ENCODE measurements around the gene P2RY1.
A peak's percentile ranks its signal among the peaks of the same experiment; 100 is the strongest.

P2RY1 gene

DNA sequence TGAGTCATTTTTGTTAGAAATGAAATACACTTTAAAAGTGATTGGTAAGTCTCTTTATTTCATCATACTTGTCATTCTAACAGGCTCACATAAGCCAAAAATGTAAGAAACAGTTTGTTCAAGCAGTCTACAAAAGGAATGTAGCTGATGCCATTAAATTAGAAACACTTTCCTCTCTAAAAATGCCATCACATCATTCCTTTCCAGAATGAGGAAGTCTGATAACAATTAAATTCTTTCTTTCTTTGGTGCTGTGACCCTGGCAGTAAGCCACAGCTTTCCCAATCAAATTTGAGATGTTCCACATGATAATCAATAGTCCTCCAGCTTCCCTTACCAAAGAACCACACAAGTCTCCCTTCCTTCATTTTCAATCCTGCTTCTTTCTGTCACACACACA lies 9.4 kb upstream of the P2RY1 start:
- DNase-seq (ENCODE audit: low read depth): peak; percentile 6
- Histone ChIP-seq H3K9me3 (ENCODE audit: control insufficient read depth, low read length) (no peaks in the 10 kb centered on the region), H3K27me3 (replicated peaks; ENCODE audit: control insufficient read depth, insufficient read depth, low read length) (no peaks in the 10 kb centered on the region), H3K4me3 (ENCODE audit: low read length) (no peak overlapping the region), H3K9ac (ENCODE audit: low read length) (no peak overlapping the region), H3K36me3 (ENCODE audit: control insufficient read depth, insufficient read depth, low read length, severe bottlenecking) (no peaks in the 10 kb centered on the region), H3K4me1 (ENCODE audit: control insufficient read depth, insufficient read depth, low read length) (peaks cover 21% of the 10 kb centered on the region)

DNA sequence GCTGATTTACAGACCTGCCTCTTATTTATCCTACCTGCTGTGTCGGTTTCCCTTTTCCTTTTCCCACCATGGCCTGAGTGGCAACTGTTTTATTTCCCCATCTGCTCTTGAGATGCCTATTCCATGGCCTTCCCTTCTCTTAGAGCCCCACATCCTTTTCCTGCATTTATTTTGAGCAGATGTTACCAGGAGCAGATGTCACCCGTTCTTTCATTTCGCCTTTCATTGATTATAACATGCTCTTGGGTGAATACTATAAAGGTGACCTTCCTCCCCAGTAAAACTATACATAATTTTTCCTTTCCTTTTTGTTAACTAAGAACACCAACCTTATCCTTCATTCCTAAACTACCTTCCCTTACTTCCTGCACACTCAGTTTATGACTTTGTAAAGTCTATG lies 8.5 kb upstream of the P2RY1 start:
- Histone ChIP-seq H3K4me3 (ENCODE audit: low read length) (no peak overlapping the region), H3K9ac (ENCODE audit: low read length) (no peak overlapping the region), H3K4me1 (ENCODE audit: control insufficient read depth, insufficient read depth, low read length) (peaks cover 21% of the 10 kb centered on the region), H3K27me3 (replicated peaks; ENCODE audit: control insufficient read depth, insufficient read depth, low read length) (no peaks in the 10 kb centered on the region), H3K36me3 (ENCODE audit: control insufficient read depth, insufficient read depth, low read length, severe bottlenecking) (no peaks in the 10 kb centered on the region), H3K9me3 (ENCODE audit: control insufficient read depth, low read length) (no peaks in the 10 kb centered on the region)
- DNase-seq (ENCODE audit: low read depth): no peak

DNA sequence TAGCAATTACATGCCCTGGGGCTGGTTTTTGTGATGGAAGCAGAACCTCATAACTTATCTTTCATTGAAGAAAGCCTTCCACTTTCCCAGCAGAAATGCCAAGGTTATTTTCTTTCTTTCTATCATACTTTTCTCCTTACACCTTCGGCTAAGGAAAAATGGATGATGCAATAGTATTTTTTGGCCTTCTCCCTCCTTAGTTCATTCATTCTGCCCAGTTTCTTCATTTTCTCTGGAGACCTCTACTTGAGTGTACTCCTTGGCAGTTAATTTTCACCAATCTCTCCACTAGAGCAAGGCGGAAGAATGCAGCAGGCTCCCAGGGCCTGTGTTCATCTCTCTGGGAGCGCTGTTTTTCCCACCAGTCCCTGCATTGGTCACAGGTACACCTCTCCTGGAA lies 7.6 kb upstream of the P2RY1 start:
- peaks cover 21% of the 10 kb centered on the region for H3K4me1 ChIP-seq (ENCODE audit: control insufficient read depth, insufficient read depth, low read length)
- H3K9ac ChIP-seq (ENCODE audit: low read length): no peak overlapping the region
- H3K36me3 ChIP-seq (ENCODE audit: control insufficient read depth, insufficient read depth, low read length, severe bottlenecking): no peaks in the 10 kb centered on the region
- H3K27me3 ChIP-seq (replicated peaks; ENCODE audit: control insufficient read depth, insufficient read depth, low read length): no peaks in the 10 kb centered on the region
- no peak overlapping the region for H3K4me3 ChIP-seq (ENCODE audit: low read length)
- H3K9me3 ChIP-seq (ENCODE audit: control insufficient read depth, low read length): no peaks in the 10 kb centered on the region
- DNase-seq (ENCODE audit: low read depth): no peak

DNA sequence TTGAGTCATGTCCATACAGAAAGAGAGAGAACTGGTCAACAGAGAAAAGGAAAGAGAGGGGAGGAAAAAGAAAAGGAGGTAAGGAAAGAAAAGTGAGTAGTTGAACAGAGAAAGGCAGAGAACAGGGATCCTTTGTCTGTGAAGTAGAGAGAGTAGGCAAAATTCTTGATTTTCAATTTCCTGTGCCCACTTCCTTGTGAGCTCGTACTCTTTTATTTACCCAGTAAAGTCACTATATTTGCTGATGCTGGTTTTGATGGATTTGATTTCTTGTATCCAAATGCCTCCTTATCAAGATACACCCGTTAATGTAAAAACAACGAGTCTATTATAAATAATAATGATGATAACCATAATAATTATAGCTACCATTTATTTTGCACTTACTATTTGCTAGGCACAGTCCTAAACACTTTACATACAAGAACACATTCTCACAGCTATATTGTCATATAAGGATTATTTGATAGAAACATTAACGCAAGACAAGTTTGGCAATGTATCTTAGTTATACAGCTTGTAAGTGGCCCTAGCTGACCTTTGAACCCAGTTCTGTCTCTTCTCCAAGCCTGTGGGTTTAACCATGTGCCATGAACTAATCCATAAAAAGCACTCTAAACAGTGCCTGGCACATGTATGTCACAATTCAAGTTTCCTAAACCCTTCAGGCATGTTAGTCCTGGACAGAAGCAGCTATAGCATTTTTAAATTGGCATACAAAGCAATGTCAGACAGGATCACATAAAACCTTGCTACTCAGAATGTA lies 6.7 kb upstream of the P2RY1 start:
- DNase-seq (ENCODE audit: low read depth): no peak
- Histone ChIP-seq H3K4me3 (ENCODE audit: low read length) (no peak overlapping the region), H3K4me1 (ENCODE audit: control insufficient read depth, insufficient read depth, low read length) (peaks cover 21% of the 10 kb centered on the region), H3K36me3 (ENCODE audit: control insufficient read depth, insufficient read depth, low read length, severe bottlenecking) (no peaks in the 10 kb centered on the region), H3K9me3 (ENCODE audit: control insufficient read depth, low read length) (no peaks in the 10 kb centered on the region), H3K27me3 (replicated peaks; ENCODE audit: control insufficient read depth, insufficient read depth, low read length) (no peaks in the 10 kb centered on the region), H3K9ac (ENCODE audit: low read length) (no peak overlapping the region)

DNA sequence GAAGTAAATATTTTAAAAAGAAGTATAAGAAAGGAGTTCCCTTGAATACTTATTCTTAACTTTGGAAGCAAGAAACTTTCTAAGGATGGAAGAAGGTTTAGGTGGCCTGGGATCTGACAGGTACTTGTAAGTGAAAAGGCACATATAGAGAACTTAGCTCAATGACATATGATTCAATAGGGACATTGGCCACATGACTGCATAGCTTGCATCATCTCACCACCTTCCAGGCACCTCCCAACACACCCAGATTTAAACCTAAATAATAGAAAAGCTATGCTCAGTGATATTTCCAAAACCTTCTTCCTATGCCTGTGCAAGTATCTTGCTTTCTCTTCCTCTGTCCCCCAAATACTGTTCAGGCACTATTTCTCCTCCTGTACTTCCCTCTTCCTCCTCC lies 4.7 kb upstream of the P2RY1 start:
- no peaks in the 10 kb centered on the region for H3K9me3 ChIP-seq (ENCODE audit: control insufficient read depth, low read length)
- no peak overlapping the region for H3K9ac ChIP-seq (ENCODE audit: low read length)
- H3K4me1 ChIP-seq (ENCODE audit: control insufficient read depth, insufficient read depth, low read length): peaks cover 17% of the 10 kb centered on the region
- no peak overlapping the region for H3K4me3 ChIP-seq (ENCODE audit: low read length)
- H3K36me3 ChIP-seq (ENCODE audit: control insufficient read depth, insufficient read depth, low read length, severe bottlenecking): no peaks in the 10 kb centered on the region
- no peak for DNase-seq (ENCODE audit: low read depth)
- H3K27me3 ChIP-seq (replicated peaks; ENCODE audit: control insufficient read depth, insufficient read depth, low read length): no peaks in the 10 kb centered on the region

DNA sequence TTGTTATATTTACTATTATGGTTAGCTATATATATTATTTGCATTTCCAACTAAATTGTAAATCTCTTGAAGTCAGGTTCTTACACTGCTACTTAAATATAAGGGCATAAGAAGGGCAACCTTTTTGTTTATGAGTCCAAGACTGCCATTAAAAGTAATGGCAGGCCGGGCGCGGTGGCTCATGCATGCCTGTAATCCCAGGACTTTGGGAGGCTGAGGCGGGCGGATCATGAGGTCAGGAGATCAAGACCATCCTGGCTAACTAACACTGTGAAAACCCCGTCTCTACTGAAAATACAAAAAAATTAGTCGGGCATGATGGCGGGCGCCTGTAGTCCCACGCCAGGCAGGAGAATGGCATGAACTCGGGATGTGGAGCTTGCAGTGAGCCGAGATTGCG lies 2.9 kb upstream of the P2RY1 start:
- no peaks in the 10 kb centered on the region for H3K9me3 ChIP-seq (ENCODE audit: control insufficient read depth, low read length)
- no peak overlapping the region for H3K9ac ChIP-seq (ENCODE audit: low read length)
- no peak for DNase-seq (ENCODE audit: low read depth)
- H3K27me3 ChIP-seq (replicated peaks; ENCODE audit: control insufficient read depth, insufficient read depth, low read length): peaks cover 11% of the 10 kb centered on the region
- H3K4me3 ChIP-seq (ENCODE audit: low read length): no peak overlapping the region
- peaks cover 14% of the 10 kb centered on the region for H3K4me1 ChIP-seq (ENCODE audit: control insufficient read depth, insufficient read depth, low read length)
- H3K36me3 ChIP-seq (ENCODE audit: control insufficient read depth, insufficient read depth, low read length, severe bottlenecking): no peaks in the 10 kb centered on the region

DNA sequence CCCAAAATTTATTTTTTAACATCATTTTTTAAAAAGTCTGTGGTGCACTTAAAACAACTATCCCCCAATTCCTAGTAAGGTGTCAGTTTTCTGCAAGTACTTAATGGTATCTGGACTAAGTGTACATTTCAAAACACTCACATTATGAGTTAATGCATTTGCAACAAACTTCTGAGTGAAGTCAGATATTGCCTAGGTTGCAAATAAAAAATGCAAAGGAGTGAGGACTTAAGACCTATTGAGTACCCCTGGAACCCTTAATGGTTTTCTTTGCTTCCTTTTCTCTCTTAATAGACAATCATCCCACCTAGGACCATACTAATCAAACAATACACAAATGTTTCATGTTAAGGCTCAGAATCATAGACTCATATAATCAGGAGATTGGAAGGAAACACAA lies 1.8 kb upstream of the P2RY1 start:
- H3K9me3 ChIP-seq (ENCODE audit: control insufficient read depth, low read length): no peaks in the 10 kb centered on the region
- H3K9ac ChIP-seq (ENCODE audit: low read length): no peak overlapping the region
- H3K27me3 ChIP-seq (replicated peaks; ENCODE audit: control insufficient read depth, insufficient read depth, low read length): peaks cover 11% of the 10 kb centered on the region
- no peak for DNase-seq (ENCODE audit: low read depth)
- H3K4me1 ChIP-seq (ENCODE audit: control insufficient read depth, insufficient read depth, low read length): peaks cover 6% of the 10 kb centered on the region
- no peak overlapping the region for H3K4me3 ChIP-seq (ENCODE audit: low read length)
- no peaks in the 10 kb centered on the region for H3K36me3 ChIP-seq (ENCODE audit: control insufficient read depth, insufficient read depth, low read length, severe bottlenecking)

DNA sequence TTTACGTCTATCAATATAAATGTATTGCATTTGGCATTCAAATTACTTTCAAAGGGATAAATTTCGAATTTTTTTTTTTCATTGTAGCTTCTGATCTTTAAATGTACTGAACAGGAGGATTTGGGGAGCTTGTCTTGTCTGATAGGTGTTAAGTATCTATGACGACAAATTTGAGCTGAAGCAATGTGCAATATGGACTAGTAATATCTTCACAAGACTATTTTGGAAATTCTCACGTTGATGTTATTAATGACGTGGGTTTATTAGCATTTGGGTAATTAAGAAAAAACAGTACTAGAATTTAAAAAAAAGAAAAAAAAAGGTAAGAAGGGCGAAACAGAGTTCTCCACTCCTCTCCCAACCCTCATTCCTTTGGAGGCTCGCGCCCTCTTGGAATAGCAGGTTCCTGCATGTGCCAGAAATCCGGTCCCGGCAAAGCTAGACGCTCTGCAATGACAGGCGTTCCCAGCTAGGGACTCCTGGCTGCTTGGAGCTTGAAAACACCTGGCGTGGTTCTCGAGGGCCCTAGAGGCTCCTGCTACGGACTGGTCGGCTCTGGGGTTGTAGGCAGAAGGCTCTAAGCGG lies 648 bp upstream of the P2RY1 start:
- no peaks in the 10 kb centered on the region for H3K36me3 ChIP-seq (ENCODE audit: control insufficient read depth, insufficient read depth, low read length, severe bottlenecking)
- no peak for DNase-seq (ENCODE audit: low read depth)
- H3K9me3 ChIP-seq (ENCODE audit: control insufficient read depth, low read length): no peaks in the 10 kb centered on the region
- H3K4me1 ChIP-seq (ENCODE audit: control insufficient read depth, insufficient read depth, low read length): peaks cover 6% of the 10 kb centered on the region
- peaks cover 11% of the 10 kb centered on the region for H3K27me3 ChIP-seq (replicated peaks; ENCODE audit: control insufficient read depth, insufficient read depth, low read length)
- peak overlapping the region; percentile 83 for H3K9ac ChIP-seq (ENCODE audit: low read length)
- peak overlapping the region; percentile 96 for H3K4me3 ChIP-seq (ENCODE audit: low read length)

DNA sequence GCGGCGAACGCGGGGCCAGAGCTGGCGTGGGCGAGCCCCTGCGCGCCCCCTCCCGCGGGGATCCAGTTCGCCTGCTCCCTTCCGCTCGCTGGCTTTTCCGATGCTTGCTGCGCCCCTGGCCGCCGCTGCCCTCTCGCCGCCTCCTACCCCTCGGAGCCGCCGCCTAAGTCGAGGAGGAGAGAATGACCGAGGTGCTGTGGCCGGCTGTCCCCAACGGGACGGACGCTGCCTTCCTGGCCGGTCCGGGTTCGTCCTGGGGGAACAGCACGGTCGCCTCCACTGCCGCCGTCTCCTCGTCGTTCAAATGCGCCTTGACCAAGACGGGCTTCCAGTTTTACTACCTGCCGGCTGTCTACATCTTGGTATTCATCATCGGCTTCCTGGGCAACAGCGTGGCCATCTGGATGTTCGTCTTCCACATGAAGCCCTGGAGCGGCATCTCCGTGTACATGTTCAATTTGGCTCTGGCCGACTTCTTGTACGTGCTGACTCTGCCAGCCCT lies 721 bp downstream of the P2RY1 start:
- peak overlapping the region; percentile 83 for H3K9ac ChIP-seq (ENCODE audit: low read length)
- peaks cover 11% of the 10 kb centered on the region for H3K27me3 ChIP-seq (replicated peaks; ENCODE audit: control insufficient read depth, insufficient read depth, low read length)
- peak overlapping the region; percentile 96 for H3K4me3 ChIP-seq (ENCODE audit: low read length)
- peaks cover 6% of the 10 kb centered on the region for H3K4me1 ChIP-seq (ENCODE audit: control insufficient read depth, insufficient read depth, low read length)
- no peak for DNase-seq (ENCODE audit: low read depth)
- H3K36me3 ChIP-seq (ENCODE audit: control insufficient read depth, insufficient read depth, low read length, severe bottlenecking): no peaks in the 10 kb centered on the region
- H3K9me3 ChIP-seq (ENCODE audit: control insufficient read depth, low read length): no peaks in the 10 kb centered on the region

DNA sequence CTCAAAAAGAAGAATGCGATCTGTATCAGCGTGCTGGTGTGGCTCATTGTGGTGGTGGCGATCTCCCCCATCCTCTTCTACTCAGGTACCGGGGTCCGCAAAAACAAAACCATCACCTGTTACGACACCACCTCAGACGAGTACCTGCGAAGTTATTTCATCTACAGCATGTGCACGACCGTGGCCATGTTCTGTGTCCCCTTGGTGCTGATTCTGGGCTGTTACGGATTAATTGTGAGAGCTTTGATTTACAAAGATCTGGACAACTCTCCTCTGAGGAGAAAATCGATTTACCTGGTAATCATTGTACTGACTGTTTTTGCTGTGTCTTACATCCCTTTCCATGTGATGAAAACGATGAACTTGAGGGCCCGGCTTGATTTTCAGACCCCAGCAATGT lies 1.3 kb downstream of the P2RY1 start:
- Histone ChIP-seq H3K27me3 (replicated peaks; ENCODE audit: control insufficient read depth, insufficient read depth, low read length) (peaks cover 11% of the 10 kb centered on the region), H3K4me3 (ENCODE audit: low read length) (peak overlapping the region; percentile 96), H3K36me3 (ENCODE audit: control insufficient read depth, insufficient read depth, low read length, severe bottlenecking) (no peaks in the 10 kb centered on the region), H3K9ac (ENCODE audit: low read length) (peak overlapping the region; percentile 83), H3K4me1 (ENCODE audit: control insufficient read depth, insufficient read depth, low read length) (peaks cover 6% of the 10 kb centered on the region), H3K9me3 (ENCODE audit: control insufficient read depth, low read length) (no peaks in the 10 kb centered on the region)
- no peak for DNase-seq (ENCODE audit: low read depth)

DNA sequence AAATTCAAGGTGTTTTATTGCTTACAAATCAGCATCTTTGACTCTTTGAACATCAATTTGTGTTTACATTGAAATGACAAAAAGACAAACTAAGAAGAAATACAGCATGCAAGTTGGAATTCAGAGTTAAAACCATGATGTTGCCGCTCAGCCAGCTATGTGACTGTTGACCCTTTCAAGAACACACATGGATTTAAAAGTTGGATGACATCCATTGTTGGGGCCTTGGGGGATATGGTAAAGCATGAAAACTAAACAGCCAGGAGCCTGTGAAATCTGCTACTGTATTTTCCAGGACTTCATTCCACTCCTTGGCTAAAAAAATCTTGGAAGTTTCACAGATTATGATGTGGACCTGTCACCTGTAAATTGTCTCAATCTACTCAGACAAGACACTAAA lies 4.6 kb downstream of the P2RY1 start:
- DNase-seq (ENCODE audit: low read depth): no peak

More for the DNA sequence above, 4.6 kb downstream of the P2RY1 start:
- no peaks in the 10 kb centered on the region for H3K36me3 ChIP-seq (ENCODE audit: control insufficient read depth, insufficient read depth, low read length, severe bottlenecking)
- H3K27me3 ChIP-seq (replicated peaks; ENCODE audit: control insufficient read depth, insufficient read depth, low read length): peaks cover 11% of the 10 kb centered on the region
- peaks cover 6% of the 10 kb centered on the region for H3K4me1 ChIP-seq (ENCODE audit: control insufficient read depth, insufficient read depth, low read length)
- no peak overlapping the region for H3K4me3 ChIP-seq (ENCODE audit: low read length)
- no peaks in the 10 kb centered on the region for H3K9me3 ChIP-seq (ENCODE audit: control insufficient read depth, low read length)
- no peak overlapping the region for H3K9ac ChIP-seq (ENCODE audit: low read length)
